Glutamatergic neuron (in vitro differentiated cells): Measurements from ENCODE around the gene LAMA1. TPM values are rescaled to one million over a fixed set of nuclear protein-coding genes. Genes with fewer than 3 reads are reported as not detected.

Experiments
- DNase-seq: peaks from one replicate; pipeline ENCODE4 v3.0.0; 2022
- H3K27ac Mint-ChIP-seq: one replicate; pipeline ENCODE4 v1.8.0; 2020; ENCODE audit warnings: mild to moderate bottlenecking, mixed read lengths, inconsistent platforms; ENCODE audit not compliant: unreplicated experiment
- H3K27me3 Mint-ChIP-seq: one replicate; pipeline ENCODE4 v1.8.0; 2020; ENCODE audit warnings: mild to moderate bottlenecking, moderate library complexity, mixed read lengths, inconsistent platforms; ENCODE audit not compliant: unreplicated experiment
- H3K36me3 Mint-ChIP-seq: one replicate; pipeline ENCODE4 v1.8.0; 2020; ENCODE audit warnings: mild to moderate bottlenecking, mixed read lengths, inconsistent platforms; ENCODE audit not compliant: unreplicated experiment
- H3K4me1 Mint-ChIP-seq: one replicate; pipeline ENCODE4 v1.8.0; 2020; ENCODE audit warnings: mild to moderate bottlenecking, low read depth, mixed read lengths, inconsistent platforms; ENCODE audit not compliant: unreplicated experiment
- H3K4me3 Mint-ChIP-seq: one replicate; pipeline ENCODE4 v1.8.0; 2020; ENCODE audit warnings: mild to moderate bottlenecking, mixed read lengths, inconsistent platforms; ENCODE audit not compliant: unreplicated experiment
- H3K9me3 Mint-ChIP-seq: one replicate; pipeline ENCODE4 v1.8.0; 2020; ENCODE audit warnings: mild to moderate bottlenecking, moderate library complexity, mixed read lengths, inconsistent platforms; ENCODE audit not compliant: unreplicated experiment
- CTCF ChIP-seq: fragments of 200-600 bp; sonication (generic); IDR thresholded peaks from one replicate; pipeline ENCODE4 v1.5.0; 2021; ENCODE audit not compliant: partially characterized antibody, unreplicated experiment
- total RNA-seq: library from RNA; stranded (reverse); fragmentation: NEBNext Ultra II Directional; extraction: Animal tissue kit (Norgen Biotek cat#: 25700); gene quantifications from one replicate; pipeline ENCODE4 v1.2.1, GENCODE V29; 2021; ENCODE audit not compliant: unreplicated experiment

The LAMA1 gene
- total RNA-seq, 1 donor from 2014 or later, result 32.0 TPM

- Mint-ChIP-seq H3K4me1 (no peaks in the 10 kb centered on the region), H3K9me3 (peaks cover 1% of the 10 kb centered on the region), H3K4me3 (no peak overlapping the region), H3K27me3 (no peaks in the 10 kb centered on the region), H3K27ac (no peak overlapping the region), H3K36me3 (no peaks in the 10 kb centered on the region)
- TF ChIP-seq CTCF, result no peak
- DNase-seq, result no peak
Observed at GRCh38 chr18:6929370-6930102, 188.1 kb downstream of the LAMA1 start.

- no peak overlapping the region for H3K4me3 Mint-ChIP-seq
- DNase-seq, result no peak
- H3K4me1 Mint-ChIP-seq, result no peaks in the 10 kb centered on the region
- no peaks in the 10 kb centered on the region for H3K27me3 Mint-ChIP-seq
- peaks cover 2% of the 10 kb centered on the region for H3K36me3 Mint-ChIP-seq
- no peak overlapping the region for H3K27ac Mint-ChIP-seq
- TF ChIP-seq CTCF, result no peak
- H3K9me3 Mint-ChIP-seq, result peaks cover 1% of the 10 kb centered on the region
Observed at GRCh38 chr18:6928359-6928758, 189.2 kb downstream of the LAMA1 start.

- Mint-ChIP-seq H3K9me3 (peaks cover 1% of the 10 kb centered on the region), H3K36me3 (peaks cover 4% of the 10 kb centered on the region), H3K27me3 (no peaks in the 10 kb centered on the region), H3K4me1 (no peaks in the 10 kb centered on the region), H3K27ac (no peak overlapping the region), H3K4me3 (no peak overlapping the region)
- DNase-seq, result no peak
- no peak for TF ChIP-seq CTCF
Observed at GRCh38 chr18:6927153-6927552, 190.4 kb downstream of the LAMA1 start.

- H3K9me3 Mint-ChIP-seq, result no peaks in the 10 kb centered on the region
- H3K27me3 Mint-ChIP-seq, result peaks cover 2% of the 10 kb centered on the region
- peaks cover 5% of the 10 kb centered on the region for H3K36me3 Mint-ChIP-seq
- peaks cover 5% of the 10 kb centered on the region for H3K4me1 Mint-ChIP-seq
- no peak overlapping the region for H3K27ac Mint-ChIP-seq
- no peak overlapping the region for H3K4me3 Mint-ChIP-seq
- no peak for TF ChIP-seq CTCF
- DNase-seq, result no peak
Observed at GRCh38 chr18:6923220-6923619, 194.4 kb downstream of the LAMA1 start.

GRCh38 chr18:6921571-6921970 is 196.0 kb downstream of the LAMA1 start:
- Mint-ChIP-seq H3K27ac (no peak overlapping the region), H3K27me3 (peaks cover 2% of the 10 kb centered on the region), H3K36me3 (peaks cover 13% of the 10 kb centered on the region), H3K4me3 (no peak overlapping the region), H3K4me1 (peaks cover 5% of the 10 kb centered on the region), H3K9me3 (no peaks in the 10 kb centered on the region)
- DNase-seq, result no peak
- no peak for TF ChIP-seq CTCF
